ENCODE data around the gene TAPBP. TPM values are rescaled to one million over a fixed set of nuclear protein-coding genes. Genes with fewer than 3 reads are reported as not detected.
"Not testable (repeated sequence)": the region's sequence is repeated elsewhere in the genome, so short reads cannot be mapped to it uniquely, and the experiment has no call there.

Gene TAPBP
- total RNA-seq, 1 experiment from 2014 or later, result 59.4 TPM

GRCh38 chr6:33297956-33298772 is 15.7 kb downstream of the TAPBP start:
- peak; percentile 76 for DNase-seq (ENCODE audit: low spot score)

GRCh38 chr6:33297406-33297955 is 16.4 kb downstream of the TAPBP start:
- no peak for DNase-seq (ENCODE audit: low spot score)

DNA sequence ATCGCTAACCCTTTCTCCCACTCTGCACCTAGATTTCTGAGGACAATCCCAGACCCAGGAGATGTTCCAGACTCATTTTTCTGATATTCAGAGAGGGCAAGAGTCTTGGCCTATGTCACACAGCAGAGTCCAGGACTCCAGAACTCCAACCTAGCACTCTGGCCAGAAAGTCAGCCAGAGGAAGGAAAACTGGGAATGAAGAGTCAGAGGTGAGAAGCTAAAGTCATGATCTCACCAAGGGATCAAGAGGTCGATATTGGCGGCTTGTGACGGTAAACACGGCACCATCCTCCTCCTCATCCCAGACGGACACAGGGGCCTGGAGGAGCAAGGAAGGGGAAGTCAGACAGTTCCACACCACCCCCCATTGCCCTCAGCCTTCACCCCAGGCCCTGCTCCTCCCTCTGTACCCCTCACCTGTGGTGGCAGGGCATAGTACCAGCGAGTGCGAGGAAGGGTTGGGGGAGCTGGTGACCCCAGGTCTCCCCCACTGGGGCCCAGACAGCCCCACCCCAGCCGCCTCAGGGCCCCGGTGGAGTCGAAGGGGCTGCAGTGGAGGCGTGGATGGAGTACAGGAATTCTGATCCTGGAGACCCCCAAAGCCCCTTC is 17.0 kb downstream of the TAPBP start:
- no peak for DNase-seq (ENCODE audit: low spot score)

DNA sequence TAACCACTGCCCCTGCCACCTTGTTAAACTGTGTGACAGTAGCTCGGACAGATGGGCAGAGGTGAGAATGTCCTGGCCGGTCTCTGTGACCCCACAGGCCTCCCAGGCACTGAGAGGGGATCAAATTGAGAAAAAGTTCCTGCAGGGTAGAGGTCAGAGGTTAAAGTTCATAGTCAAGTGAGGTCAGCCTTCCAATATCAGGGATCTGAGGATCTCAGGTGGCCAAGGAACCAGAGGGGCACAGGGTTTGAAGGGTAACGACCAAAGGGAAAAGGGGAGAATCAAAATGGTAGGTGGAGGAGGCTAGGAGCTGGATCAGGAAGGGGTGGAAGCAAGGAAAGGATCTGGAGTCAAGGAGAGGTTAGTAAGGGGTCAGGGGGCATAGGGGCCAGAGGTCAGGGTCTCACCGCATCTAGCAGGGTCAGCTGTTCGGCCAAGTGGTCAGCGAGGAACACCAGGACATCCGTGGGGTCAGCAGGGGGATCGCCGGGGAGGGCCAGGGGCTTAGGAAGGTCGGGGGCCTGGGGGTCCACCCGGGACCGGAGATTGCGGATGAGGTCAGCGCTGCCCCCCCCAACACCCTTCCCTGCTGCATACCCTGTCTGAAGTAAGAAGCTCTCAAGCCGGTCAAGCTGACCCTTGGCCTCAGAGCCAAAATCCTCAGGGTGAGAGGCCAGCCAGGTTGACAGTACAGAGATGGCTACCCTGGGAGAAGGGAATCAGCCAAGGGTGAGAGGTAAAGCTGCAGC is 18.1 kb downstream of the TAPBP start:
- DNase-seq (ENCODE audit: low spot score), result no peak

DNA sequence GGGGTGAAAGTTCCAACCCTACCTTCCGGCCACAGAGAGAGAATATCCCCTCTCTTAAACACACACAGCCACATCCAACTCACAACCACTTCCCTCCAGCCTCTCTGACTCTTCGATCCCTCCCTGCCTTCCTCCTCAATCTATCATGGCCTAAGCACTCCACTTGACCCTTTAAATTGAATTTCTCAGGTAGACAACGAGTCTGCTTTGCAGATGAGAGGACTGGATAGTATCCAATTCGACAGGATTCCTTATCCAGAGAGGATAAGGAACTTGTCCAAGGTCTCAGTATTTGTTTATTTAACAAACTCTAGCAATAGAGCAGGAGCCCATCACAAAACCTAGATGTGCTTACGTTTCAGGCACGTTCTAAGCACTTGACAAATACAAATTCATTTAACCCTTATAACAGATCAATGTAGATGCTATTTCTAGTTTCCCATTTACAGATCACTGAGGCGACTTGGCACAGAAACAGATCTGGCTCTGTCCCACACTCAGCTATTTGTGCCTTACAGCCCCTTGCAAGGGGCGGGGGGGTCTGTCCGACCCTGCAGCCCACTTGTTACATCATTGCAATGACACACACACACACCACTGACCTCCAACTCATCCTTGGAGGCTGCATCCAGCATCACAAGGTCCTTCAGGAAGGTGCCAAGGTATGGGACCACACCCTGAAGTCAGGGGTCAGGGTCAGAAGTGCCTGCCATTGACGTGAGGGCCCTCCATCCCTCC is 19.6 kb downstream of the TAPBP start:
- DNase-seq (ENCODE audit: low spot score), result no peak

DNA sequence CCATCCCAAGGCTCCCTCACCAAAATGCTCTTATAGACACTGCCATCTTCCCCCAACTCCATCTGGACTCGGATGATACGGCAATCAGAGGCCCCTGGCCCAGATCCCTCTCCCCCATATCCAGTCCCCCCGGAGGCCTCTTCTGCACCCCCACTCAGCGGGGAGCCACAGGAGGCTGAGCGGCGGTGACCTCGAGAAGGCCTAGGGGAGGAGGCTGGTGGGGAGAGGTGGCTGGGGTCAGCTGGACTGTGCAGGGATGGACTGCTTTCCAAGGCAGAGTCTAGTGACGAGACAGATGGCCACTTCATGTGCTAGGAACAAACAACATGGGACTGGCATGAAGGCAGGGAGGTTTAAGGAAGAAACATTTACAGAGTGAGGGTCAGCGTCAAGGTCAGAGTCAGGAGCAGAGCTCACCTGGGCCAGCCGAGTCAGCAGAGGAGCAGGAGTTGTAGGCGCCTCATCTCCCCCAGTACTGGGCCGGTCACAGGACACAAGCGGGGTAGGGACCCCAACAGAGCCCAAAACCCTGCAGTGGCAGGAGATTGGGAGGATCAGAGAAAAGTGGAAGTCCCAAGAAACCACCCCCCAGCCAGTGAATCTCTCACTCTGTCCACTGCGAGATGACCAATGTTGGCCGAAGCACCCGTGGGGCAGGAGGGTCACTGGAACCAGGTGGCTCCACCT is 20.7 kb downstream of the TAPBP start:
- no peak for DNase-seq (ENCODE audit: low spot score)

GRCh38 chr6:33290459-33290858 is 23.4 kb downstream of the TAPBP start:
- no peak for DNase-seq (ENCODE audit: low spot score)

DNA sequence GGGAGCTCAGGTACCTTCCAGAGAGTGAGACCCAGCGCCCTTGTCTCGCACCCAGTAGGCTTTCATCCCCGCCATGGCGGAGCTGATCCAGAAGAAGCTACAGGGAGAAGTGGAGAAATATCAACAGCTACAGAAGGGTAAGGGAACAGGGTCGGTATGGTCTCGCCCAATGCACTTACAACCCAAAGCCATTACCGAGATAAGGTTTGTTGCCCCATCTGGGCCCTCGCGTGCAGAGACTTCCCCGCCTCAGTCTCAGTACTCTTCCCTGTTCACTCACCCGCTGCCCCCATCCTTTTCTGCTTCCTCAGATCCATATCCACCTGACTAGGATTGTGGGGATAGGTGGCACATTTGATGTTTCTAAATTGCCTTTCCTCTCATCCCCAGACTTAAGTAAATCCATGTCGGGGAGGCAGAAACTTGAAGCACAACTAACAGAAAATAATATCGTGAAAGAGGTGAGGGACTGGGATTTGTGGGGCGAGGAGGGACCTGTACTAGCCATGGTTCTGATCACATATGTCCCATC is 24.0 kb downstream of the TAPBP start:
- no peak for DNase-seq (ENCODE audit: low spot score)

- peak; percentile 85 for DNase-seq (ENCODE audit: low spot score)
Measured at GRCh38 chr6:33288921-33289783, 24.7 kb downstream of the TAPBP start, which contains the start of the genes PFDN6 and WDR46. Gene PFDN6 (plus strand): TSS chr6:33289601. CDS start chr6:33289857, 256 bp downstream. Gene WDR46 (minus strand): TSS chr6:33289239. CDS start chr6:33289170, 69 bp downstream.

GRCh38 chr6:33288141-33288920 is 25.5 kb downstream of the TAPBP start:
- no peak for DNase-seq (ENCODE audit: low spot score)

DNA sequence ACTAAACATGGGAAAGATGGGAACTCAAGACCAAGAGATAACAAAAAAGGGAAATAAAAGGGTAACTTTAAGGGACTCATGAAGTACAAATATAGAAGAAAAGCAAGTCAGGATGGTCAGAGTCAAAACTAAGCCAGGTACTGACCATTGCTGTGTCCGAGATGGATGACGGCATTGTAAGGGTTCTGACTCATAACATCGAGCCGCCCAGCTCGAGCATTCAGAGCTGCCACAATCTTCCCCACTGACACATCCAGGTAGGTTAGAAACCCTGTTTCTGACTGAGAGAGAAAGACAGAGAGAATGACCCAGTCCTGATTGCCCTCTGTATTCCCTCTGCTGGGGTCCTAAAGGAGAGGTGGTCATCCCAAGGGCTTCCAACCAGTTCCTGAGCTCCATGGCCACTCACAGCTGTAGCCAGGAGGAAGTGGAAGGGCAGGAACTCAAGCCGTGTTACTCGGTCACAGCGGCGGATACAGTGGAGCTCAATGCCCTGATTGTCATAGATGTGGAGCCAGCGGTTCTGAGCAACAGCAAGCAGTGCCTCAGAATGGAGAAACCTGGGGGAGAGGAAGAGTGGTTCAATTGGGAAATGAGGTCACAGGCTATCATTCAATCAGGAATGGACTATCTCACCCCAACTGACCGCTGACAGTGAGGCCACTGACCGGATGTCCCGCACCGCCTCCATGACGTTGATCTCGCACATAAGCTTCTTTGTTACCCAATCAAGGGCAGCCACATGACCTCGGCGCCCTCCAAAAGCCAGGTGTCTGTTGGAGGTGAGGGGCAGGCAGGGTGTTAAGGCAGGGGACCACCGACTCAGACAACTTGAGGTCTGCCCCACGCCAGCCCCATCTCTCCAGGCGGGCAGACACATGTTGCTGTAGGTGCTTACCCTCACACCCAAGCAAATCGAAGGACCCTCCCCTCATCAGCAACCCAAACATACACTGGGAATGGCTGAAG is 26.6 kb downstream of the TAPBP start:
- no peak for DNase-seq (ENCODE audit: low spot score)

GRCh38 chr6:33285214-33285613 is 28.7 kb downstream of the TAPBP start:
- not testable (repeated sequence) for DNase-seq (ENCODE audit: low spot score)

- DNase-seq (ENCODE audit: low spot score), result no peak
Measured at GRCh38 chr6:33280539-33280938, 33.3 kb downstream of the TAPBP start.

DNA sequence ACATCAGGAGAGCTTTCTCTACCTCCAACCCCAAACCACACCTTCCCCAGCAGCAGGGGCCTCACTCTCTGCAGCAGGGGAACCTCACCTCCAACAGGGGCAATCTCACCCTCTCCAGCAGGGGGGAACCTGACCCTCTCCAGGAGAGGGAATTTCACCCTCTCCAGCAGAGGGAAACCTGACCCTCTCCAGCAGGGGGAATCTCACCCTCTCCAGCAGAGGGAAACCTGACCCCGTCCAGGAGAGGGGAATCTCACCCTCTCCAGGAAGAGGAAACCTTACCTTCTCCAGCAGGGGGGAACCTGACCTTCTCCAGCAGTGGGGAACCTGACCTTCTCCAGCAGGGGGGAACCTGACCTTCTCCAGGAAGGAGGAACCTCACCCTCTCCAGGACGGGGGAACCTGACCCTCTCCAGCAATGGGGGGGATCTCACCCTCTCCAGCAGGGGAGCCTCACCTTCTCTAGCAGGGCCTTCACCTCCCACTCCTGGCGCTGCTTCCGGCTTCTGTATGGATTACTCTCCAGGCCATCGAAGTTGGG is 33.8 kb downstream of the TAPBP start:
- peak; percentile 57 for DNase-seq (ENCODE audit: low spot score)

DNA sequence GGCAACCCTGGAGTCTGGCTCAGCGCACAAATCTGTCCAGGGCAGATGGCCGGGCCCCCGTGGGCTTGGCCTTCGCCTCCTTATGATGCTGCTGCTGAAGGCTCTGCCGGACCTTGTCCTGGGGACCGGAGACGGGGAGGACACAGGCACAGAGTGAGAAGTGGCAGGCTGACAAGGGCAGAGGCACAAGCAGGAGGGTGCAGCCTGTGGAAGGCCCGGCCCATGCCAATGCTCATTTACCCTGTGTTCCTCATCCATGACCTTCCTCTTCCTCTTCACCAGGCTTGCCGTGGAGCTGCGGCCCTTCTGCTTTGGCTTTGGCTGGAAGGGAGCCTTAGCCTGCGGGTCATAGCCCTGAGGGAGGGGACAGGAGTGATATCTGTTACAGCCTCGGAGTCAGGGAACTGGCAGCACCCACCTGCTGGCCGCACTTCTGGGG is 34.6 kb downstream of the TAPBP start:
- no peak for DNase-seq (ENCODE audit: low spot score)

GRCh38 chr6:33278810-33279209 is 35.1 kb downstream of the TAPBP start:
- no peak for DNase-seq (ENCODE audit: low spot score)

- DNase-seq (ENCODE audit: low spot score), result no peak
Measured at GRCh38 chr6:33278392-33278741, 35.5 kb downstream of the TAPBP start.

All from A172 (cell line).